ENCODE results near the gene LCK. TPM values are rescaled to one million over a fixed set of nuclear protein-coding genes. Genes with fewer than 3 reads are reported as not detected.

LCK gene
- polyA plus RNA-seq, 4 donors = 3.1 to 14.1 (median 4.0) TPM

DNA sequence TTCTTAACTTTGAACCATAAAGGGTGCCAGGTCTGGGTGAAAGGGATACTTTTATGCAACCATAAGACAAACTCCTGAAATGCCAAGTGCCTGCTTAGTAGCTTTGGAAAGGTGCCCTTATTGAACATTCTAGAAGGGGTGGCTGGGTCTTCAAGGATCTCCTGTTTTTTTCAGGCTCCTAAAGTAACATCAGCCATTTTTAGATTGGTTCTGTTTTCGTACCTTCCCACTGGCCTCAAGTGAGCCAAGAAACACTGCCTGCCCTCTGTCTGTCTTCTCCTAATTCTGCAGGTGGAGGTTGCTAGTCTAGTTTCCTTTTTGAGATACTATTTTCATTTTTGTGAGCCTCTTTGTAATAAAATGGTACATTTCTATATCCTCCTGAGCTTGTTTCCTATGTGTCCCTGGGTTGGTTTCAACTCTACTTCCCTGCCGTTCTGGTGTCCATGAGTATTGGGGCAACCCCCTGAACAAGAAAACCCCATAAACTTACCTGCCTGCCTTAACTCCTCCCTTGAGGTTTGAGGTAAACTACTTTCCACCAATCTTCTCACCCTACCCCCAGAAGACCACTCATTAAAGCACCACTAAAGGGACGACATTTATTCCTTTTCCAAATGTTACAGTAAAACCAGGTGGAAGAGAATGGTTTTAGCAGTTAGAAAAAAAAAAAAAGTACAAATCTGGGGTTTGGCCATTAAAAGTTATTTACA is 82.3 kb downstream of the LCK start:
- 47 to 64% (median 53%) methylated on average over 3 of the region's 3 CpGs for WGBS, 3 donors

DNA sequence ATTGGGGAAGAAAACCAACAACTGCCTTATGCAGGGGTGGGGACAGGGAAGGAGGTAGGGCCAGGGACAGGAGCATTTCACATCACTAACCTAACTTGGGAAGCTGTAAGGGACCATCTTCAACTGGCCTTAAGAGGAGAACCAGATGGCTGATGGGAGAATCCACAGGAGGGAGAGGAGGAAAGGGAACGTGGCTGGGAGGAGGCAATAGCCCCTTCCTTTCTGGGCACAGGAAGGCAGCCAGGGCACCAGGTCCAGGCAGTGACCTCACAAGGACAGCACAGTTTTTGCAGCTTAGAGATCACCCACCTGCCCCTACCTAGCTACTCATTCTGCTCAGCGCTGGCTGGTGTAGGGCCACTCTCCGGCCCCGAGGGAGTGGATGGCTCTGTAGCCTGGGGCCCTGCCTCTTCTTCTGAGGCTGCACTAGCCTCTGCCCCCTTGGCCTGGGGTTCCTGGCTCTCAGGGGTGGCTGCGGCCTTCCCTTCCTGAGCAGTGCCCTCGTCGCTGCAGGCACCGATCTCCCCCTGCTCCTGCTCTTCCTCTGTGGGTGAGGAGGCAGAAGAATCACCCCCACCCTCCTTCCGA is 83.3 kb downstream of the LCK start:
- peaks cover 12 to 50% (median 16%) of the 10 kb centered on the region in 3 donors for H3K36me3 ChIP-seq (ENCODE audit: control insufficient read depth in 3 of 3, insufficient read depth in 2 of 3, low read depth in 1 of 3, low read length in 3 of 3)
- no peaks in the 10 kb centered on the region for H3K27me3 ChIP-seq (ENCODE audit: control insufficient read depth in 3 of 3, insufficient read depth in 3 of 3, low read length in 3 of 3)
- no peak for FAIRE-seq
- H3K27ac ChIP-seq (ENCODE audit: low read depth in 1 of 3, low read length in 2 of 3) = peak overlapping the region in 2 of 3 donors; percentile 66 to 69
- peaks cover 0 to 39% (median 2%) of the 10 kb centered on the region in 3 donors for H3K4me1 ChIP-seq (ENCODE audit: control insufficient read depth in 3 of 3, insufficient read depth in 2 of 3, low read depth in 1 of 3, low read length in 2 of 3)
- no peaks in the 10 kb centered on the region for H3K9me3 ChIP-seq (ENCODE audit: control insufficient read depth in 2 of 2, insufficient read depth in 1 of 2, low read depth in 1 of 2, low read length in 1 of 2)
- DNase-seq = peak in 1 of 2 donors; percentile 37
- H3K4me3 ChIP-seq (ENCODE audit: low read depth in 1 of 3, low read length in 3 of 3) = peak overlapping the region in 2 of 3 donors; percentile 70 to 75
- WGBS, 3 donors = 18 to 31% (median 23%) methylated on average over 8 to 9 of the region's 9 CpGs

More for the DNA sequence above, 82.3 kb downstream of the LCK start:
- peaks cover 0 to 37% (median 2%) of the 10 kb centered on the region in 3 donors for H3K4me1 ChIP-seq (ENCODE audit: control insufficient read depth in 3 of 3, insufficient read depth in 2 of 3, low read depth in 1 of 3, low read length in 2 of 3)
- H3K36me3 ChIP-seq (ENCODE audit: control insufficient read depth in 3 of 3, insufficient read depth in 2 of 3, low read depth in 1 of 3, low read length in 3 of 3) = peaks cover 16 to 58% (median 23%) of the 10 kb centered on the region in 3 donors
- H3K27me3 ChIP-seq (ENCODE audit: control insufficient read depth in 3 of 3, insufficient read depth in 3 of 3, low read length in 3 of 3) = no peaks in the 10 kb centered on the region
- peak overlapping the region in 1 of 3 donors; percentile 36 for H3K27ac ChIP-seq (ENCODE audit: low read depth in 1 of 3, low read length in 2 of 3)
- DNase-seq = no peak
- no peak overlapping the region for H3K4me3 ChIP-seq (ENCODE audit: low read depth in 1 of 3, low read length in 3 of 3)
- FAIRE-seq = no peak
- no peaks in the 10 kb centered on the region for H3K9me3 ChIP-seq (ENCODE audit: control insufficient read depth in 2 of 2, insufficient read depth in 1 of 2, low read depth in 1 of 2, low read length in 1 of 2)

DNA sequence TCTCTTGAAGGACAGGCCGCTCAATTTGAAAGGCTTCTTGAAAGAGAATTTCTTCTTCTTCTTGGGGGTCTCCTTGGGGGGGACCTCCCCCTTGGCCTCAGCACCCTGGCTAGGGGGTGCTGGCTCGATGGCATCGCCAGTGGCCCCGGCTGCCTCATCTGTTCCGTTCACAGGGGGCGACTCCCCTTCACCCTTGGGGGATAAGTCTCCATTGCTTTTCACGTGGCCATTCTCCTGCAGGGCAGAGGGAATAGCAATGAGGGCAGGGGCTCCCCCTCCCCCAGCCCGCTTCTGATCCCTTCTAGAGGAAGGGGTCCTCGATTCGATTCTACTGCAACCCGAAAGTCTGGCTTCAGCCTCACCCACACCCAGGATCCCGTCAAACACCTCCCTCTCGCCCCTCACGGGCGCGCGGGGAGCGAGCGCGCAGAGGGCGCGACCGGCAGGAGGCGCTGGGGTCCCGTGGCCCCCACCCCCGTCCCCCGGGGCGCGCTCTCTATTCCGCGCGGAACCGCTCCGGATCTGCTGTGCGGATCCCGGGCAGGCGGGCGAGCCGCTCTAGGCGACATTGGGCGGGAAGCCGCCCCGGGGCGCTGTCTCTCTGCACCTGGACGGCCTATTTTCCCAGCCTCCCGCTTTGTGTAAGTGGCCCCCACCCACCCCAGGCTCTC is 83.9 kb downstream of the LCK start:
- H3K4me3 ChIP-seq (ENCODE audit: low read depth in 1 of 3, low read length in 3 of 3) = peak overlapping the region; percentile 65 to 75 (median 70)
- WGBS, 3 donors = 1 to 2% (median 2%) methylated on average over 45 to 46 of the region's 46 CpGs
- FAIRE-seq = no peak
- peak overlapping the region in 2 of 3 donors; percentile 66 to 69 for H3K27ac ChIP-seq (ENCODE audit: low read depth in 1 of 3, low read length in 2 of 3)
- no peaks in the 10 kb centered on the region for H3K27me3 ChIP-seq (ENCODE audit: control insufficient read depth in 3 of 3, insufficient read depth in 3 of 3, low read length in 3 of 3)
- no peaks in the 10 kb centered on the region for H3K9me3 ChIP-seq (ENCODE audit: control insufficient read depth in 2 of 2, insufficient read depth in 1 of 2, low read depth in 1 of 2, low read length in 1 of 2)
- peaks cover 0 to 39% (median 2%) of the 10 kb centered on the region in 3 donors for H3K4me1 ChIP-seq (ENCODE audit: control insufficient read depth in 3 of 3, insufficient read depth in 2 of 3, low read depth in 1 of 3, low read length in 2 of 3)
- peaks cover 11 to 45% (median 12%) of the 10 kb centered on the region in 3 donors for H3K36me3 ChIP-seq (ENCODE audit: control insufficient read depth in 3 of 3, insufficient read depth in 2 of 3, low read depth in 1 of 3, low read length in 3 of 3)
- DNase-seq = peak; percentile 43 to 79

DNA sequence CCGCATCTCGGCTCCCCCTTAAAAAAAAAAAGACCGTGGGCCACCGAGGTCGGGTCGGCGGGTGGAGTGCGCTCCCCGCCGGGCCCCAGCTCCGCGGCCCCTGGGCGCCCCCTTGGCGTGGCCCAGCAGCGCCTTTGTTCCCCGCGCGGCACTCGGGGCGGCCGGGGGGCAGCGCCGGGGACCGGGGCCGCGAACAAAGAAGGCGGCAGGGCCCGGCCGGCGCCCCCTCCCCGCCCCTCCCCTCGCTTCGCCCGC is 84.4 kb downstream of the LCK start:
- no peaks in the 10 kb centered on the region for H3K27me3 ChIP-seq (ENCODE audit: control insufficient read depth in 3 of 3, insufficient read depth in 3 of 3, low read length in 3 of 3)
- H3K36me3 ChIP-seq (ENCODE audit: control insufficient read depth in 3 of 3, insufficient read depth in 2 of 3, low read depth in 1 of 3, low read length in 3 of 3) = peaks cover 9 to 40% (median 11%) of the 10 kb centered on the region in 3 donors
- 0 to 1% (median 0%) methylated on average over 13 to 34 of the region's 34 CpGs for WGBS, 3 donors
- peaks cover 0 to 39% (median 2%) of the 10 kb centered on the region in 3 donors for H3K4me1 ChIP-seq (ENCODE audit: control insufficient read depth in 3 of 3, insufficient read depth in 2 of 3, low read depth in 1 of 3, low read length in 2 of 3)
- FAIRE-seq (no peak), DNase-seq (no peak)
- peak overlapping the region; percentile 65 to 75 (median 70) for H3K4me3 ChIP-seq (ENCODE audit: low read depth in 1 of 3, low read length in 3 of 3)
- no peaks in the 10 kb centered on the region for H3K9me3 ChIP-seq (ENCODE audit: control insufficient read depth in 2 of 2, insufficient read depth in 1 of 2, low read depth in 1 of 2, low read length in 1 of 2)
- peak overlapping the region in 2 of 3 donors; percentile 66 to 69 for H3K27ac ChIP-seq (ENCODE audit: low read depth in 1 of 3, low read length in 2 of 3)

Other genes with a start within 250 kb of the LCK start
- 100 to 1,000 TPM in 1 of 4 donors, 10 to 100 TPM in 3; 50.1 to 123 (median 77.7) TPM for gene KHDRBS1, start 237.4 kb upstream of the LCK start, polyA plus RNA-seq
- gene TMEM39B, start 178.3 kb upstream of the LCK start, polyA plus RNA-seq = 10 to 100 TPM in 2 of 4 donors, 1 to 10 TPM in 2; 4.2 to 15.6 (median 8.0) TPM
- 10 to 100 TPM in 2 of 4 donors, 1 to 10 TPM in 2; 5.4 to 25.6 (median 9.1) TPM for gene KPNA6, start 143.2 kb upstream of the LCK start, polyA plus RNA-seq
- gene TXLNA, start 71.6 kb upstream of the LCK start, polyA plus RNA-seq = 10 to 100 TPM in 2 of 4 donors, 1 to 10 TPM in 2; 6.9 to 28.1 (median 18.1) TPM
- 1 to 10 TPM; 2.5 to 9.3 (median 6.2) TPM for gene CCDC28B, start 50.7 kb upstream of the LCK start, polyA plus RNA-seq
- gene IQCC, start 45.6 kb upstream of the LCK start, polyA plus RNA-seq = 1 to 10 TPM in 3 of 4 donors, under 1 TPM in 1; 0.54 to 4.8 (median 1.8) TPM
- gene DCDC2B, start 42.2 kb upstream of the LCK start, polyA plus RNA-seq = under 1 TPM in 1 of 4 donors, not detected in 3; 0.41 TPM
- 10 to 100 TPM in 2 of 4 donors, 1 to 10 TPM in 2; 6.5 to 22.1 (median 10.5) TPM for gene TMEM234, start 28.9 kb upstream of the LCK start, polyA plus RNA-seq
- gene EIF3I, start 28.9 kb upstream of the LCK start, polyA plus RNA-seq = 100 to 1,000 TPM; 158 to 234 (median 169) TPM
- gene FAM167B, start 4.0 kb upstream of the LCK start, polyA plus RNA-seq = 1 to 10 TPM; 1.4 to 6.4 (median 2.6) TPM
- gene HDAC1, start 40.8 kb downstream of the LCK start, polyA plus RNA-seq = 100 to 1,000 TPM in 3 of 4 donors, 10 to 100 TPM in 1; 87.0 to 161 (median 112) TPM
- gene MARCKSL1, start 85.0 kb downstream of the LCK start, polyA plus RNA-seq = 100 to 1,000 TPM in 2 of 4 donors, 10 to 100 TPM in 2; 55.9 to 132 (median 91.1) TPM
- 10 to 100 TPM in 3 of 4 donors, 1 to 10 TPM in 1; 4.9 to 69.8 (median 28.0) TPM for gene FAM229A, start 111.2 kb downstream of the LCK start, polyA plus RNA-seq
- gene TSSK3, start 111.3 kb downstream of the LCK start, polyA plus RNA-seq = 1 to 10 TPM in 1 of 4 donors, under 1 TPM in 2, not detected in 1; 0.45 to 5.2 (median 0.48) TPM
- gene BSDC1, start 143.2 kb downstream of the LCK start, polyA plus RNA-seq = 10 to 100 TPM; 38.5 to 61.2 (median 39.4) TPM
- gene ZBTB8B, start 213.8 kb downstream of the LCK start, polyA plus RNA-seq = under 1 TPM in 2 of 4 donors, not detected in 2; 0.03 to 0.10 TPM

Data from small intestine (tissue), 7 donors.